GM19372 (cell line): ENCODE results near the gene MED12.

Experiments used
- ATAC-seq: cut with Tn5 transposase; IDR thresholded peaks from one replicate; pipeline ENCODE4 v1.9.1; 2021; ENCODE audit warnings: mild to moderate bottlenecking, low read depth, moderate library complexity; ENCODE audit not compliant: unreplicated experiment

Gene MED12

GRCh38 chrX:71184092-71184491, 65.7 kb downstream of the MED12 start:
- ATAC-seq, result no peak

- ATAC-seq, result no peak
Observed at GRCh38 chrX:71184803-71185495, 66.6 kb downstream of the MED12 start.

GRCh38 chrX:71191248-71191647, 72.9 kb downstream of the MED12 start:
- no peak for ATAC-seq
